ENCODE measurements around the gene WDR3.
A peak's percentile ranks its signal among the peaks of the same experiment; 100 is the strongest.
"Not testable (repeated sequence)": the region's sequence is repeated elsewhere in the genome, so short reads cannot be mapped to it uniquely, and the experiment has no call there.

WDR3 gene

GRCh38 chr1:117929343-117930172, at the start of gene WDR3, which contains the start of gene GDAP2:
Gene WDR3 (plus strand): TSS chr1:117929739. CDS start chr1:117933320, 3,581 bp downstream.
Gene GDAP2 (minus strand): TSS chr1:117929621. CDS start chr1:117920357, 9,264 bp downstream.
- peak; percentile 94 for DNase-seq (ENCODE audit: low read depth)

- DNase-seq (ENCODE audit: low read depth), result no peak
These were observed 45.9 kb upstream of the WDR3 start for GRCh38 chr1:117883616-117884015.

GRCh38 chr1:117886101-117886795, 43.3 kb upstream of the WDR3 start:
- no peak for DNase-seq (ENCODE audit: low read depth)

GRCh38 chr1:117890452-117890851, 39.1 kb upstream of the WDR3 start:
- no peak for DNase-seq (ENCODE audit: low read depth)

GRCh38 chr1:117892512-117892911, 37.0 kb upstream of the WDR3 start:
- no peak for DNase-seq (ENCODE audit: low read depth)

GRCh38 chr1:117894078-117894477, 35.5 kb upstream of the WDR3 start:
- DNase-seq (ENCODE audit: low read depth), result no peak

- peak; percentile 14 for DNase-seq (ENCODE audit: low read depth)
These were observed 33.9 kb upstream of the WDR3 start for GRCh38 chr1:117895482-117896114.

- no peak for DNase-seq (ENCODE audit: low read depth)
These were observed 32.0 kb upstream of the WDR3 start for GRCh38 chr1:117897551-117897950.

- no peak for DNase-seq (ENCODE audit: low read depth)
These were observed 29.7 kb upstream of the WDR3 start for GRCh38 chr1:117899801-117900200.

- no peak for DNase-seq (ENCODE audit: low read depth)
These were observed 26.6 kb upstream of the WDR3 start for GRCh38 chr1:117902944-117903343.

- no peak for DNase-seq (ENCODE audit: low read depth)
These were observed 25.1 kb upstream of the WDR3 start for GRCh38 chr1:117904485-117904884.

GRCh38 chr1:117905019-117905418, 24.5 kb upstream of the WDR3 start:
- DNase-seq (ENCODE audit: low read depth), result no peak

GRCh38 chr1:117911051-117911450, 18.5 kb upstream of the WDR3 start:
- no peak for DNase-seq (ENCODE audit: low read depth)

GRCh38 chr1:117919376-117919775, 10.2 kb upstream of the WDR3 start:
- DNase-seq (ENCODE audit: low read depth), result no peak

- no peak for DNase-seq (ENCODE audit: low read depth)
These were observed 7.5 kb upstream of the WDR3 start for GRCh38 chr1:117921991-117922390.

GRCh38 chr1:117922717-117923116, 6.8 kb upstream of the WDR3 start:
- not testable (repeated sequence) for DNase-seq (ENCODE audit: low read depth)

- no peak for DNase-seq (ENCODE audit: low read depth)
These were observed 3.6 kb upstream of the WDR3 start for GRCh38 chr1:117925981-117926380.

- no peak for DNase-seq (ENCODE audit: low read depth)
These were observed 627 bp upstream of the WDR3 start for GRCh38 chr1:117928881-117929342.

GRCh38 chr1:117930173-117930447, 571 bp downstream of the WDR3 start:
- no peak for DNase-seq (ENCODE audit: low read depth)

GRCh38 chr1:117930484-117930883, 945 bp downstream of the WDR3 start:
- DNase-seq (ENCODE audit: low read depth), result no peak

- DNase-seq (ENCODE audit: low read depth), result no peak
These were observed 3.0 kb downstream of the WDR3 start for GRCh38 chr1:117932576-117932975.

GRCh38 chr1:117933769-117934168, 4.2 kb downstream of the WDR3 start:
- DNase-seq (ENCODE audit: low read depth), result no peak

- no peak for DNase-seq (ENCODE audit: low read depth)
These were observed 12.8 kb downstream of the WDR3 start for GRCh38 chr1:117942293-117942692.

Measured in activated T-helper 9 cell treated with anti-CD3 and anti-CD28 coated beads, Interleukin-2, amount 50 U/mL, for 16 hours (primary cell).